GDM1 (cell line): ENCODE measurements around the gene R3HDM1.
"Not testable (repeated sequence)": the region's sequence is repeated elsewhere in the genome, so short reads cannot be mapped to it uniquely, and the experiment has no call there.

ENCODE experiments used
- DNase-seq: peaks from one replicate; lab custom pipeline; 2025; lab: John Stamatoyannopoulos, UW

Gene R3HDM1

GRCh38 chr2:135570884-135571283, 39.6 kb downstream of the R3HDM1 start:
- DNase-seq, result no peak

- DNase-seq, result no peak
These were observed 42.3 kb downstream of the R3HDM1 start for GRCh38 chr2:135573620-135574019.

- no peak for DNase-seq
These were observed 50.0 kb downstream of the R3HDM1 start for GRCh38 chr2:135581282-135581681.

- no peak for DNase-seq
These were observed 51.1 kb downstream of the R3HDM1 start for GRCh38 chr2:135582383-135582782.

GRCh38 chr2:135585586-135585985, 54.3 kb downstream of the R3HDM1 start:
- no peak for DNase-seq

- DNase-seq, result no peak
These were observed 54.9 kb downstream of the R3HDM1 start for GRCh38 chr2:135586148-135586547.

- DNase-seq, result no peak
These were observed 56.7 kb downstream of the R3HDM1 start for GRCh38 chr2:135587958-135588357.

GRCh38 chr2:135590619-135591260, 59.5 kb downstream of the R3HDM1 start:
- no peak for DNase-seq

- DNase-seq, result no peak
These were observed 69.6 kb downstream of the R3HDM1 start for GRCh38 chr2:135600915-135601314.

- no peak for DNase-seq
These were observed 72.3 kb downstream of the R3HDM1 start for GRCh38 chr2:135603543-135603942.

GRCh38 chr2:135607561-135607960, 76.3 kb downstream of the R3HDM1 start:
- DNase-seq, result no peak

GRCh38 chr2:135612319-135612718, 81.0 kb downstream of the R3HDM1 start:
- no peak for DNase-seq

GRCh38 chr2:135615404-135615803, 84.1 kb downstream of the R3HDM1 start:
- DNase-seq, result no peak

GRCh38 chr2:135617501-135618015, 86.3 kb downstream of the R3HDM1 start:
- DNase-seq, result no peak

- DNase-seq, result no peak
These were observed 88.9 kb downstream of the R3HDM1 start for GRCh38 chr2:135620198-135620597.

GRCh38 chr2:135629520-135629919, 98.2 kb downstream of the R3HDM1 start:
- no peak for DNase-seq

GRCh38 chr2:135630034-135630433, 98.8 kb downstream of the R3HDM1 start:
- not testable (repeated sequence) for DNase-seq

- no peak for DNase-seq
These were observed 99.2 kb downstream of the R3HDM1 start for GRCh38 chr2:135630488-135630887.

- no peak for DNase-seq
These were observed 102.3 kb downstream of the R3HDM1 start for GRCh38 chr2:135633582-135633981.

- DNase-seq, result no peak
These were observed 104.0 kb downstream of the R3HDM1 start for GRCh38 chr2:135635212-135635835.

GRCh38 chr2:135636982-135637381, 105.7 kb downstream of the R3HDM1 start:
- DNase-seq, result no peak

GRCh38 chr2:135637456-135638087, 106.3 kb downstream of the R3HDM1 start:
- DNase-seq, result no peak

- no peak for DNase-seq
These were observed 107.5 kb downstream of the R3HDM1 start for GRCh38 chr2:135638825-135639224.
